ENCODE measurements around the gene DFFA.

Gene DFFA

DNA sequence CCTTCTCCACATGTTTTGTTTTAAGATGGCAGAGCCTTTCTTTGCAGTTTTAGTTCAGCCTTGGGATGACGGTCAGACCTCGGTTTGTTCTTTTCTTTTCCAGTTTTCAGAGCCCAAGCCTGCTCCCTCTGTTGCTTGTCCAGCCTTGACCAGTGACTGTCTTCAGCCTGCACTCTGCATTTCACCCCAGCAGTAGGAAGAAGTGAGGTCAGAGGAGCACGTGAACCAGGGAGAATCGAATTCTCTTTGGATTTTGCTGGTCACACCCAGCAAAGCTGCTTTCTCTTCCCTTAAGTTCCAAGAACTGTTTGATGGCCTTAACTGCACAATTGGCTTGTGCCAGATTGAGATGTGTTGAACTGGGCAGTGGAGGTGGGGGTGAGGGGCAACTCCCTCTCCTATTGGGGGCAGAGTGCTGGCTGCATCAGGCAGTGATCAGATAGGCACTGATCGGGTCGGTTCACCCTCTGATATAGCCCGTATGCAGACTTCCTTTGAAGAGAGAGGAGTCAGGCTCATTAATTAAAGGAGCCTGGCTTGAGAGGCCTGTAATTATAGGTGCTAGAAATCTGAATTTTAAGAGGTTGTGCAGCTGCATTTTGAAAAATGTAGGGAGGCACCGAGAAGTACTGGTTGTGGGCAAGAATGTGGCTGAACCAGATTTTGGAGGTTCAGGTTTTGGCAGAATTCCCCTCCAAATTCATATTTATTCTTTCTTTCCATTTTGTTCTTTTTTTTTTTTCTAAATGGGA, 44.8 kb upstream of the DFFA start:
- TF ChIP-seq, protein P1, sequence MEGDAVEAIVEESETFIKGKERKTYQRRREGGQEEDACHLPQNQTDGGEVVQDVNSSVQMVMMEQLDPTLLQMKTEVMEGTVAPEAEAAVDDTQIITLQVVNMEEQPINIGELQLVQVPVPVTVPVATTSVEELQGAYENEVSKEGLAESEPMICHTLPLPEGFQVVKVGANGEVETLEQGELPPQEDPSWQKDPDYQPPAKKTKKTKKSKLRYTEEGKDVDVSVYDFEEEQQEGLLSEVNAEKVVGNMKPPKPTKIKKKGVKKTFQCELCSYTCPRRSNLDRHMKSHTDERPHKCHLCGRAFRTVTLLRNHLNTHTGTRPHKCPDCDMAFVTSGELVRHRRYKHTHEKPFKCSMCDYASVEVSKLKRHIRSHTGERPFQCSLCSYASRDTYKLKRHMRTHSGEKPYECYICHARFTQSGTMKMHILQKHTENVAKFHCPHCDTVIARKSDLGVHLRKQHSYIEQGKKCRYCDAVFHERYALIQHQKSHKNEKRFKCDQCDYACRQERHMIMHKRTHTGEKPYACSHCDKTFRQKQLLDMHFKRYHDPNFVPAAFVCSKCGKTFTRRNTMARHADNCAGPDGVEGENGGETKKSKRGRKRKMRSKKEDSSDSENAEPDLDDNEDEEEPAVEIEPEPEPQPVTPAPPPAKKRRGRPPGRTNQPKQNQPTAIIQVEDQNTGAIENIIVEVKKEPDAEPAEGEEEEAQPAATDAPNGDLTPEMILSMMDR (IDR thresholded peaks at IDR 0.05; ENCODE audit: low read depth, low read length): no peak
- no peak for DNase-seq
- no peaks in the 10 kb centered on the region for H3K36me3 ChIP-seq
- H3K27me3 ChIP-seq: no peaks in the 10 kb centered on the region
- peaks cover 21% of the 10 kb centered on the region for H3K4me1 ChIP-seq
- no peaks in the 10 kb centered on the region for H3K9me3 ChIP-seq
- H3K4me3 ChIP-seq (ENCODE audit: low read depth, low read length): no peak overlapping the region

- Histone ChIP-seq H3K36me3 (no peaks in the 10 kb centered on the region), H3K27me3 (no peaks in the 10 kb centered on the region), H3K9me3 (no peaks in the 10 kb centered on the region), H3K4me3 (ENCODE audit: low read depth, low read length) (no peak overlapping the region), H3K4me1 (peaks cover 24% of the 10 kb centered on the region)
- no peak for DNase-seq
- TF ChIP-seq, protein P1 (IDR thresholded peaks at IDR 0.05; ENCODE audit: low read depth, low read length): no peak
These were observed 43.8 kb upstream of the DFFA start for GRCh38 chr1:10515976-10516750.

GRCh38 chr1:10515301-10515975, 43.1 kb upstream of the DFFA start:
- Histone ChIP-seq H3K4me1 (peaks cover 26% of the 10 kb centered on the region), H3K4me3 (ENCODE audit: low read depth, low read length) (no peak overlapping the region), H3K9me3 (no peaks in the 10 kb centered on the region), H3K36me3 (no peaks in the 10 kb centered on the region), H3K27me3 (no peaks in the 10 kb centered on the region)
- TF ChIP-seq, protein P1 (IDR thresholded peaks at IDR 0.05; ENCODE audit: low read depth, low read length): no peak
- no peak for DNase-seq

- H3K27me3 ChIP-seq: no peaks in the 10 kb centered on the region
- H3K36me3 ChIP-seq: no peaks in the 10 kb centered on the region
- H3K4me1 ChIP-seq: peaks cover 33% of the 10 kb centered on the region
- TF ChIP-seq, protein P1 (IDR thresholded peaks at IDR 0.05; ENCODE audit: low read depth, low read length): peak; percentile 81
- H3K9me3 ChIP-seq: no peaks in the 10 kb centered on the region
- no peak overlapping the region for H3K4me3 ChIP-seq (ENCODE audit: low read depth, low read length)
- peak; percentile 39 for DNase-seq
These were observed 42.3 kb upstream of the DFFA start for GRCh38 chr1:10514490-10515235.

- no peaks in the 10 kb centered on the region for H3K9me3 ChIP-seq
- no peaks in the 10 kb centered on the region for H3K27me3 ChIP-seq
- TF ChIP-seq, protein P1 (IDR thresholded peaks at IDR 0.05; ENCODE audit: low read depth, low read length): no peak
- H3K4me3 ChIP-seq (ENCODE audit: low read depth, low read length): no peak overlapping the region
- H3K4me1 ChIP-seq: peaks cover 25% of the 10 kb centered on the region
- H3K36me3 ChIP-seq: no peaks in the 10 kb centered on the region
- DNase-seq: no peak
These were observed 40.9 kb upstream of the DFFA start for GRCh38 chr1:10513199-10513598.

Data from BE2C (cell line).